ENCODE results near the gene NLRP6. TPM values are rescaled to one million over a fixed set of nuclear protein-coding genes. Genes with fewer than 3 reads are reported as not detected.

Gene NLRP6
- total and polyA plus RNA-seq, 2 donors from 2014 or later, result 0.32 to 1.6 TPM

GRCh38 chr11:292211-293121 is 14.3 kb downstream of the NLRP6 start:
- peaks cover 0 to 8% (median 0%) of the 10 kb centered on the region in 3 donors for H3K4me1 ChIP-seq (ENCODE audit: control insufficient read depth in 2 of 3, insufficient read depth in 2 of 3, low read depth in 1 of 3, low read length in 3 of 3)
- no peak for FAIRE-seq
- intact Hi-C loops (cut with DNase I), result no loop called here
- no peaks in the 10 kb centered on the region for H3K36me3 ChIP-seq (ENCODE audit: control insufficient read depth in 2 of 3, insufficient read depth in 3 of 3, low read length in 3 of 3)
- H3K9me3 ChIP-seq (ENCODE audit: control insufficient read depth in 2 of 3, insufficient read depth in 1 of 3, low read length in 3 of 3), result no peaks in the 10 kb centered on the region
- peak in 2 of 5 donors; percentile 41 to 75 for DNase-seq
- TF ChIP-seq, protein P1, sequence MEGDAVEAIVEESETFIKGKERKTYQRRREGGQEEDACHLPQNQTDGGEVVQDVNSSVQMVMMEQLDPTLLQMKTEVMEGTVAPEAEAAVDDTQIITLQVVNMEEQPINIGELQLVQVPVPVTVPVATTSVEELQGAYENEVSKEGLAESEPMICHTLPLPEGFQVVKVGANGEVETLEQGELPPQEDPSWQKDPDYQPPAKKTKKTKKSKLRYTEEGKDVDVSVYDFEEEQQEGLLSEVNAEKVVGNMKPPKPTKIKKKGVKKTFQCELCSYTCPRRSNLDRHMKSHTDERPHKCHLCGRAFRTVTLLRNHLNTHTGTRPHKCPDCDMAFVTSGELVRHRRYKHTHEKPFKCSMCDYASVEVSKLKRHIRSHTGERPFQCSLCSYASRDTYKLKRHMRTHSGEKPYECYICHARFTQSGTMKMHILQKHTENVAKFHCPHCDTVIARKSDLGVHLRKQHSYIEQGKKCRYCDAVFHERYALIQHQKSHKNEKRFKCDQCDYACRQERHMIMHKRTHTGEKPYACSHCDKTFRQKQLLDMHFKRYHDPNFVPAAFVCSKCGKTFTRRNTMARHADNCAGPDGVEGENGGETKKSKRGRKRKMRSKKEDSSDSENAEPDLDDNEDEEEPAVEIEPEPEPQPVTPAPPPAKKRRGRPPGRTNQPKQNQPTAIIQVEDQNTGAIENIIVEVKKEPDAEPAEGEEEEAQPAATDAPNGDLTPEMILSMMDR (IDR thresholded peaks at IDR 0.05; ENCODE audit: borderline replicate concordance, extremely low read depth, insufficient read depth), result no peak
- H3K27me3 ChIP-seq (ENCODE audit: control insufficient read depth, insufficient read depth, low read length), result no peaks in the 10 kb centered on the region
- H3K27ac ChIP-seq (ENCODE audit: low read depth in 2 of 2, low read length in 2 of 2), result no peak overlapping the region
- no peak overlapping the region for H3K4me3 ChIP-seq (ENCODE audit: low read length in 3 of 3)
- no peak overlapping the region for H3K9ac ChIP-seq (ENCODE audit: low read length in 3 of 3)

DNA sequence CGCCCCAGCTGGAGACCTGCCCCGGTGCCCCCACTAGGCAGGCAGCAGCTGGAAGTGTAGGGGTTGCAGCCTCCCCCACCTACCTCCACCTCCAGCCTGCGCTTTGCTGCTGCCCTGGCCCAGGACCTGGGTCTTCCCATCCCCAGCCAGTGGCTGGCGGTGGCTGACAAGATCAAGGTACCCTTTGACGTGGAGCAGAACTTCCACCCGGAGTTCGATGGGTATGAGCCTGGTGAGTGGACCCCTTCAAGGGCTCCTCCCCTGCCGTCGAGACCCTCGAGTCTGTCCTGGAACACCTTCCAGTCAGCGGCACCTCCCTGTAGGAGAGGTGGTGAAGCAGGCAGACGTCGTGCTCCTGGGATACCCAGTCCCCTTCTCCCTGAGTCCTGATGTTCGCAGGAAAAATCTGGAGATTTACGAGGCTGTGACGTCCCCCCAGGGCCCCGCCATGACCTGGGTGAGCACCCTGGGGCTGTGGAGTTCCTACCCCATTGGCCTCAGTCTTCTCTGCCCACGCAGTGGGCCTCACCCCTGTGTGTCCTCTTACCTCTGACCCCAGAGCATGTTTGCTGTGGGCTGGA is 15.2 kb downstream of the NLRP6 start:
- Histone ChIP-seq H3K27me3 (ENCODE audit: control insufficient read depth, insufficient read depth, low read length) (no peaks in the 10 kb centered on the region), H3K36me3 (ENCODE audit: control insufficient read depth in 2 of 3, insufficient read depth in 3 of 3, low read length in 3 of 3) (no peaks in the 10 kb centered on the region), H3K4me1 (ENCODE audit: control insufficient read depth in 2 of 3, insufficient read depth in 2 of 3, low read depth in 1 of 3, low read length in 3 of 3) (peaks cover 0 to 3% (median 0%) of the 10 kb centered on the region in 3 donors), H3K9me3 (ENCODE audit: control insufficient read depth in 2 of 3, insufficient read depth in 1 of 3, low read length in 3 of 3) (no peaks in the 10 kb centered on the region), H3K27ac (ENCODE audit: low read depth in 2 of 2, low read length in 2 of 2) (no peak overlapping the region), H3K4me3 (ENCODE audit: low read length in 3 of 3) (no peak overlapping the region), H3K9ac (ENCODE audit: low read length in 3 of 3) (no peak overlapping the region)
- TF ChIP-seq, protein P1 (IDR thresholded peaks at IDR 0.05; ENCODE audit: borderline replicate concordance, extremely low read depth, insufficient read depth), result no peak
- FAIRE-seq (no peak), DNase-seq (peak in 2 of 5 donors; percentile 35 to 62)
- intact Hi-C loops (cut with DNase I), result no loop called here

DNA sequence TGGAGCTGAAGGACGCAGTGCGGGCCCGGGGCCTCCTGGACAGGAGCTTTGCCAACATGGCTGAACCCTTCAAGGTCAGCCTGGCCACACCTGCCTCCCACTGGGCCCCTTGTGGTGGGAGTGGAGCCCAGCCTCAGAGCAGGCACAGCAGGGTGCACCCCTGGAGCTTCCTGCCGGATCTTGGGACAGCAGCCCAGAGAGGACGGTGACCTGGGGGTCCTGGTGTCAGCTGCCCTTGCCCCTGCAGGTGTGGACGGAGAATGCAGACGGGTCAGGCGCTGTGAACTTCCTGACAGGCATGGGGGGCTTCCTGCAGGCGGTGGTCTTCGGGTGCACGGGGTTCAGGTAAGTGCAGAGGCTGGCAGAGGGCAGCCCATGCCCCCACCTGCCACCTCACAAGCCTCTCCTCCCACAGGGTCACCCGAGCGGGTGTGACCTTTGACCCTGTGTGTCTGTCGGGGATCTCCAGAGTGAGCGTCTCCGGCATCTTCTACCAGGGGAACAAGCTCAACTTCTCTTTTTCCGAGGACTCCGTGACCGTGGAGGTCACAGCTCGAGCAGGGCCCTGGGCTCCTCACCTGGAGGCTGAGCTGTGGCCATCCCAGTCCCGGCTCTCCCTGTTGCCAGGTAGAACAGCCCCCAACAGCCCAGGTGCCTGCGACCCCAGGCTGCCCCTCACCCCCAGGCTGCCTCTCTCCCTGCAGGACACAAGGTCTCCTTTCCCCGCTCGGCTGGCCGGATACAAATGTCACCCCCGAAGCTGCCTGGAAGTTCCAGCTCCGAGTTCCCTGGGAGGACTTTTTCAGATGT is 15.8 kb downstream of the NLRP6 start:
- TF ChIP-seq, protein P1 (IDR thresholded peaks at IDR 0.05; ENCODE audit: borderline replicate concordance, extremely low read depth, insufficient read depth), result no peak
- H3K27me3 ChIP-seq (ENCODE audit: control insufficient read depth, insufficient read depth, low read length), result no peaks in the 10 kb centered on the region
- no peak overlapping the region for H3K4me3 ChIP-seq (ENCODE audit: low read length in 3 of 3)
- no peak for FAIRE-seq
- peak in 2 of 5 donors; percentile 52 to 73 for DNase-seq
- H3K36me3 ChIP-seq (ENCODE audit: control insufficient read depth in 2 of 3, insufficient read depth in 3 of 3, low read length in 3 of 3), result no peaks in the 10 kb centered on the region
- no peak overlapping the region for H3K27ac ChIP-seq (ENCODE audit: low read depth in 2 of 2, low read length in 2 of 2)
- H3K9me3 ChIP-seq (ENCODE audit: control insufficient read depth in 2 of 3, insufficient read depth in 1 of 3, low read length in 3 of 3), result no peaks in the 10 kb centered on the region
- H3K4me1 ChIP-seq (ENCODE audit: control insufficient read depth in 2 of 3, insufficient read depth in 2 of 3, low read depth in 1 of 3, low read length in 3 of 3), result peaks cover 0 to 3% (median 0%) of the 10 kb centered on the region in 3 donors
- intact Hi-C loops (cut with DNase I), result no loop called here
- H3K9ac ChIP-seq (ENCODE audit: low read length in 3 of 3), result no peak overlapping the region

Data from kidney (tissue), 14 donors.